A673 (cell line): ENCODE measurements around the gene XYLT1.

Experiments
- EZH2 ChIP-seq: fragments of 200-600 bp; sonication (generic); IDR thresholded peaks from 2 replicates; pipeline ENCODE4 v1.6.1; 2017; ENCODE audit warnings: borderline replicate concordance, low read depth, mild to moderate bottlenecking, mixed read lengths, antibody characterized with exemption, low read length; ENCODE audit not compliant: poor library complexity, severe bottlenecking
- TF ChIP-seq, protein P1 (sequence below): fragments of 300-800, 200-600 bp; sonication (generic); conservative IDR thresholded peaks from 2 replicates; pipeline ENCODE4 v1.5.1; 2017; ENCODE audit warnings: low read depth, mild to moderate bottlenecking, antibody characterized with exemption, low read length, moderate library complexity, mixed read lengths

DNA sequence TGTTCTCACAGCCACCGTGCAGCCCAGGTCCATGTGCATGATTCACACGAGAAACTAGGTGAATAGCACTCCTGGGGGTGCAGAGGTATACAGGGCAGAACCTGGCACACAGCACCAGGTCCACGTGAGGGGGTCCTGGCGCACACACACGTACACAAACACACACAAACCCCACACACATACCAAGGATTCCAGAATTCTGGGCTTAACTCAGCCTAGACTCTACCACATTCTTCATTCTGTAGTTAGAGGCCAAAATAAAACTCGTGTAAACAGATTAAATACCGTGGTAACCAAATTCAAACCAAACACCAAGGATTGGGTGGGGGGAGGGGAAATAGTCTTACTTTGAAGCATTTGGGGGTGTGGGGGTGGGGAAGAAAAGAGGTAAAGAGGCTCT lies 58.5 kb downstream of the XYLT1 start:
- no peak for TF ChIP-seq EZH2
- TF ChIP-seq, protein P1, sequence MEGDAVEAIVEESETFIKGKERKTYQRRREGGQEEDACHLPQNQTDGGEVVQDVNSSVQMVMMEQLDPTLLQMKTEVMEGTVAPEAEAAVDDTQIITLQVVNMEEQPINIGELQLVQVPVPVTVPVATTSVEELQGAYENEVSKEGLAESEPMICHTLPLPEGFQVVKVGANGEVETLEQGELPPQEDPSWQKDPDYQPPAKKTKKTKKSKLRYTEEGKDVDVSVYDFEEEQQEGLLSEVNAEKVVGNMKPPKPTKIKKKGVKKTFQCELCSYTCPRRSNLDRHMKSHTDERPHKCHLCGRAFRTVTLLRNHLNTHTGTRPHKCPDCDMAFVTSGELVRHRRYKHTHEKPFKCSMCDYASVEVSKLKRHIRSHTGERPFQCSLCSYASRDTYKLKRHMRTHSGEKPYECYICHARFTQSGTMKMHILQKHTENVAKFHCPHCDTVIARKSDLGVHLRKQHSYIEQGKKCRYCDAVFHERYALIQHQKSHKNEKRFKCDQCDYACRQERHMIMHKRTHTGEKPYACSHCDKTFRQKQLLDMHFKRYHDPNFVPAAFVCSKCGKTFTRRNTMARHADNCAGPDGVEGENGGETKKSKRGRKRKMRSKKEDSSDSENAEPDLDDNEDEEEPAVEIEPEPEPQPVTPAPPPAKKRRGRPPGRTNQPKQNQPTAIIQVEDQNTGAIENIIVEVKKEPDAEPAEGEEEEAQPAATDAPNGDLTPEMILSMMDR, result no peak
